Skeletal muscle satellite cell (primary cell): ENCODE results near the gene VKORC1L1.
"Not testable (repeated sequence)": the region's sequence is repeated elsewhere in the genome, so short reads cannot be mapped to it uniquely, and the experiment has no call there.

Experiments
- H3K27me3 ChIP-seq: 2 replicates; pipeline ENCODE4 v1.7.0; 2013; ENCODE audit warnings: low read length; ENCODE audit not compliant: control insufficient read depth, insufficient read depth
- H3K36me3 ChIP-seq: 2 replicates; pipeline ENCODE4 v1.7.0; 2013; ENCODE audit warnings: mild to moderate bottlenecking, control low read depth, low read length; ENCODE audit not compliant: insufficient read depth
- H3K4me1 ChIP-seq: 2 replicates; pipeline ENCODE4 v1.7.0; 2013; ENCODE audit warnings: low read length; ENCODE audit not compliant: control insufficient read depth, insufficient read depth
- H3K4me2 ChIP-seq: 2 replicates; pipeline ENCODE4 v1.7.0; 2013; ENCODE audit warnings: mild to moderate bottlenecking, low read length
- H3K4me3 ChIP-seq: 2 replicates; pipeline ENCODE4 v1.7.0; 2013; ENCODE audit warnings: low read length
- H3K9ac ChIP-seq: 2 replicates; pipeline ENCODE4 v1.7.0; 2013; ENCODE audit warnings: mild to moderate bottlenecking, low read depth, low read length, moderate library complexity
- H3K9me3 ChIP-seq: replicated peaks from 2 replicates; pipeline ENCODE4 v1.7.0; 2013; ENCODE audit warnings: mild to moderate bottlenecking, control low read depth, low read length

The VKORC1L1 gene

GRCh38 chr7:65953001-65953720 lies 80.3 kb downstream of the VKORC1L1 start:
- H3K4me1 ChIP-seq = peaks cover 6% of the 10 kb centered on the region
- H3K36me3 ChIP-seq = peaks cover 12% of the 10 kb centered on the region
- no peaks in the 10 kb centered on the region for H3K9me3 ChIP-seq
- H3K4me3 ChIP-seq = no peak overlapping the region
- no peak overlapping the region for H3K9ac ChIP-seq
- no peaks in the 10 kb centered on the region for H3K27me3 ChIP-seq
- no peak overlapping the region for H3K4me2 ChIP-seq

GRCh38 chr7:65953890-65954450 lies 81.1 kb downstream of the VKORC1L1 start:
- no peaks in the 10 kb centered on the region for H3K27me3 ChIP-seq
- peaks cover 17% of the 10 kb centered on the region for H3K36me3 ChIP-seq
- no peak overlapping the region for H3K4me3 ChIP-seq
- H3K9ac ChIP-seq = no peak overlapping the region
- H3K4me1 ChIP-seq = peaks cover 6% of the 10 kb centered on the region
- no peaks in the 10 kb centered on the region for H3K9me3 ChIP-seq
- H3K4me2 ChIP-seq = no peak overlapping the region

- H3K9me3 ChIP-seq = no peaks in the 10 kb centered on the region
- no peaks in the 10 kb centered on the region for H3K27me3 ChIP-seq
- H3K4me2 ChIP-seq = no peak overlapping the region
- H3K9ac ChIP-seq = no peak overlapping the region
- H3K4me1 ChIP-seq = peaks cover 6% of the 10 kb centered on the region
- peaks cover 32% of the 10 kb centered on the region for H3K36me3 ChIP-seq
- H3K4me3 ChIP-seq = no peak overlapping the region
These were observed 82.8 kb downstream of the VKORC1L1 start for GRCh38 chr7:65955718-65956117.

DNA sequence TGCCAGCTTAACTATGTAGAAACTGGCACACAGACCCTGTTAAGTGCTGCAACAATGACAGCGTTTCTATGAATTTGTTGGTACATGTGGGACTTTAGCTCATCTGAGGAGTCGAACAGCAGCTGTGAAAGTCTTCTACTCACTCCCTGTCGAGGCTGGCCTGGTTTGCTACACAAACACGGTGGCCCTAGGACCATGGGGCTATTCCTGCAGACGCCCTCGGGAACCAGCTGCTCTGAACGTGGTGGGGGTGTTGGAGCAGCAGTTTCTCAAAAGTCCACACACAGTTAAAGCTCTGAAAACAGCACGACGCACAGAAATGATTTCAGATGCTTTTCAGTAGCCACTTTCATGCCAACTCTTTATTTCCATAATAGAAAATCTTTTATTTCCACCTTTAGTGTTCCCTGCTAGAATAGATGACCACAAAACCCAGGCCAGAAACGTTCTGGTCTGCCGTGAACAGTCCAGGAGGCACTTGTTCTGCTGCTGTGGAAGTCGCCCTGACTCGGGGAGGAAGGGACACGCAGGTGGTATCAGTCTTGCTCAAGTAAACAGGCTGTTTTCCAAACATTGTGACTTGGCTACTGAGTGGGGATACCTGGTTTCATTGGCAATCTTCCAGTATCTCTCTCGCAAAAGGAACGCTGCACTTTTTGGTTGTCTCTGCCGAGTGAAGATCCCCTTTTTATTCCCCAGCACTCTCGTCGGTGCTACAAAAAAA lies 87.6 kb downstream of the VKORC1L1 start:
- H3K36me3 ChIP-seq = peaks cover 55% of the 10 kb centered on the region
- no peak overlapping the region for H3K4me2 ChIP-seq

DNA sequence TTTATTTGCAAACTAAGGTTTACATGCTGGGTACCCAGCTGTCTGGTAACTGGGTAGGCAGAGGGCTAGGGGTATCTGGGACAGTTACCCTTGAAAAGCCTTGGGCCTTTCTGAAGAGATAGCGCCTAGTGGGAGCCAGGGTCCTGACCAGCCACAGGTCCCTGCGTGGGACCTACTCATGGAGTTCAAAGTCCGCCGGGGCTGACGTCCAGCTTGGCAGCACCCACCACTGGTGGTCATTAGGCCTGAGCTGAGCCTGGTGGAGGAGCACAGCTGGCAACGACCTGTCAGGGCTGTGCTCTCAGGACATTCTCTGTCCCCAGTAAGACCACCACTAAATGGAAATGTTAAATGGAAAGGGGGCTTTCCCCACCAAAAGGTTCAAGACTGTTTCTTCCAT lies 89.2 kb downstream of the VKORC1L1 start:
- Histone ChIP-seq H3K27me3 (no peaks in the 10 kb centered on the region), H3K36me3 (peaks cover 57% of the 10 kb centered on the region), H3K4me3 (no peak overlapping the region), H3K9me3 (no peaks in the 10 kb centered on the region), H3K4me1 (no peaks in the 10 kb centered on the region), H3K4me2 (no peak overlapping the region), H3K9ac (no peak overlapping the region)

More for the DNA sequence above, 87.6 kb downstream of the VKORC1L1 start:
- Histone ChIP-seq H3K27me3 (no peaks in the 10 kb centered on the region), H3K9ac (no peak overlapping the region), H3K4me1 (no peaks in the 10 kb centered on the region), H3K4me3 (no peak overlapping the region), H3K9me3 (no peaks in the 10 kb centered on the region)

- not testable (repeated sequence) for H3K9me3 ChIP-seq, H3K4me1 ChIP-seq, H3K9ac ChIP-seq, H3K4me2 ChIP-seq, H3K27me3 ChIP-seq, H3K4me3 ChIP-seq
- peaks cover 62% of the 10 kb centered on the region for H3K36me3 ChIP-seq
These were observed 91.8 kb downstream of the VKORC1L1 start for GRCh38 chr7:65964671-65965070.

DNA sequence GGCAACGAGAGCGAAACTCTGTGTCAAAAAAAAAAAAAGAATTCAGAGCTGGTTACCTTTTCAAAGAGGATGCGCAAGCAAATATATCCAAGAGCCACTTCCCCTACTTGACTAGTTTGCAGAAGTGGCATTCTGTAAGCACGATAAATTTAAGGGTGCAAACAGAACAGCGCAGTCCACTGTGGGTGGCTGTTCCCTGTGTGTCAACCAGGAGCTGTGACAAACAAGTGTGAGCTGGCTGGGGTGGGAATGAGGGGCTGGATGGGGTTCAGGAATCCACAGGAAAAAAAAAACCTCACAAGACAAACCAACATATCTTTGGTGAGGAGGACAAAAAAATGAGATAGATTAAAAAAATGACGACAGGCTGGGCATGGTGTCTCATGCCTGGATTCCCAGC lies 93.3 kb downstream of the VKORC1L1 start:
- H3K4me1 ChIP-seq = no peaks in the 10 kb centered on the region
- peaks cover 57% of the 10 kb centered on the region for H3K36me3 ChIP-seq

DNA sequence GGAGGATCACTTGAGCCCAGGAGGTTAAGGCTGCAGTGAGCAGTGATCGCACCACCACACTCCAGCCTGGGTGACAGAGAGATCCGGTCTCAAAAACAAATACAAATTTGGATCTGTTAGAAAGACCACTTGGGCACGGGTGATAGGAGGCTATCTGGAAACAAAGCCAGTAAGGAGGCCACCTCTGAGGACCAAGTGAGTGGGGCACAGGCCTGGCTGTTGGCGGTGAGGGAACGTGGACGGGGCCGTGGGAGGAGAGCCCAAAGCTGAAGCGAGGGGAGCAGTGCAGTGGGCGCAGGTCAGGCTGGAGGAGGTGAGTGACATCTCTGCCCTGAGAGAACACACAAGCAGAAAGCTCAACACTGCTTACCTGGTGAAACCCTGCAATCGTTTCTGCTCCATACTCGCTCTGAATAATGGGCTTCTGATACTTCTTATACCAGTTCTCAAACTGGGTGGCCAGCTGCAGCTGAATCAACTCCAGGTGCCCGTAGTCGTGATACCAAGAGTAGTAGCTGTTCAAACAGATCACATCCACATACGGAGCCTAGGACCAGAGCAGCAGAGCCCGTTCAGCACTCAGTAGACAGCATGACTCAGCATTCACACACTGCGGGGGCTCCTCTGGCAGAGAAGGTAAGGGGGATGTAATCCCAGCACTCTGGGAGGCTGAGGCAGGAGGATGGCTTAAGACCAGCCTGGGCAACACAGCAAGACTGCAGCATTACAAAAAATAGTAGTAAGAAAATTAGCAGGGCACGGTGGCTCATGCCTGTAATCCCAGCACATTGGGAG lies 94.7 kb downstream of the VKORC1L1 start:
- H3K4me2 ChIP-seq = no peak overlapping the region
- no peaks in the 10 kb centered on the region for H3K27me3 ChIP-seq
- H3K36me3 ChIP-seq = peaks cover 51% of the 10 kb centered on the region

More for the DNA sequence above, 93.3 kb downstream of the VKORC1L1 start:
- no peak overlapping the region for H3K4me3 ChIP-seq
- no peaks in the 10 kb centered on the region for H3K9me3 ChIP-seq
- H3K27me3 ChIP-seq = no peaks in the 10 kb centered on the region
- H3K4me2 ChIP-seq = no peak overlapping the region
- H3K9ac ChIP-seq = no peak overlapping the region

DNA sequence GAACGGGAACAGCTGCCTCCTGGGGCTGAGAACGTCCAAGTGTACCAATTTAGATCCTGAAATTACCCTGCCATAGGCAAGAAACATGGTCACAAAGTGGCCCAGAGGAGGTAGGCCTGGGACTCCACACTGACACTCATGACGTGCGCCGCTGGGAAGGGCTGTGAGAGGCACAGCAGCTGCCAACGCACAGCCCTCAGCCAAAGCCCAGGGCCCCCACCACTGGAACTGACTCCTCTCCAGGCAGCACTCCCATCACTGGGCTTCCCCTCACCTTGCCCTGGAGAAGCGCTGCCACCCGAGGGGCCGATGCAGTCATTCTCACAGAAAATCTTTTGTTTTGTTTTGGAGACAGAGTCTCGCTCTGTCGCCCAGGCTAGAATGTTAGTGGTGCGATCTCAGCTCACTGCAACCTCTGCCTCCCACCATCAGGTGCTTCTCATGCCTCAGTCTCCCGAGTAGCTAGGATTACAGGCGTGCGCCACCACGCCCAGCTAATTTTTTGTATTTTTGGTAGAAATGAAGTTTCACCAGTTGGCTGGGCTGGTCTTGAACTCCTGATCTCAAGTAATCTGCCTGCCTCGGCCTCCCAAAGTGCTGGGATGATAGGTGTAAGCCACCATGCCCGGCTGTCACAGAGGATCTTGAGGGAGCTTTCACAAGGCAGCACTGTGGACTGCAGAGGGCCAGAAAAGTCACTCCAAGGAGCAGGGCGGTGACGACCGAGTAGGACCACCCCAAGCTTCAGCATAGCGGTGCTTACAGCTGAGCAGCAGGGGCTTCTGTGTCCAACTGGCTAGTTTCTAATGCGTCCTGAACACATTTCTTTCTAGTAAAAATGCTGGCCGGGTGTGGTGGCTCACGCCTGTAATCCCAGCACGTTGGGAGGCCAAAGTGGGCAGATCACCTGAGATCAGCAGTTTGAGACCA lies 95.6 kb downstream of the VKORC1L1 start:
- no peak overlapping the region for H3K4me3 ChIP-seq
- peaks cover 53% of the 10 kb centered on the region for H3K36me3 ChIP-seq
- no peak overlapping the region for H3K4me2 ChIP-seq
- no peaks in the 10 kb centered on the region for H3K4me1 ChIP-seq
- H3K9ac ChIP-seq = no peak overlapping the region
- no peaks in the 10 kb centered on the region for H3K9me3 ChIP-seq
- H3K27me3 ChIP-seq = no peaks in the 10 kb centered on the region

More for the DNA sequence above, 94.7 kb downstream of the VKORC1L1 start:
- Histone ChIP-seq H3K4me3 (no peak overlapping the region), H3K9me3 (no peaks in the 10 kb centered on the region), H3K9ac (no peak overlapping the region), H3K4me1 (no peaks in the 10 kb centered on the region)

DNA sequence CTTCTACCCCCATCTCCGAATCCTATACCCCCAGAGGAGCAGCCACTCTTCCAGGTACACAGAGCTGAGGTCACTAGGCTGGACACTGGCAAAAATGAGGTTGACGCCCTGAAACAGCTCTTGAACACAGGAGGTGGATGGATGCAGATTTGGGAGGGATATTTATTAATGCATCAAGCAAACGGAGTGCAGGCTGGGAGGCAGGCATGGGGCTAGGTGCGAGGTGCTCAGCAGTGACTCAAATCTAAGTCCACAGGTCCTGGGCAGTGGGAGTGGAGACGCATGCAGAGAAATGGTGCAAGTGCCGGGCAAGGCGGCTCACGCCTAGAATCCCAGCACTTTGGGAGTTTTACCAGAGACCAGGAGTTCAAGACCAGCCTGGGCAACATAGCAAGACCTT lies 98.1 kb downstream of the VKORC1L1 start:
- Histone ChIP-seq H3K4me1 (no peaks in the 10 kb centered on the region), H3K9me3 (no peaks in the 10 kb centered on the region), H3K36me3 (peaks cover 51% of the 10 kb centered on the region), H3K4me3 (no peak overlapping the region), H3K27me3 (no peaks in the 10 kb centered on the region), H3K4me2 (no peak overlapping the region), H3K9ac (no peak overlapping the region)
